ENCODE measurements around the gene CPEB2. TPM values are rescaled to one million over a fixed set of nuclear protein-coding genes. Genes with fewer than 3 reads are reported as not detected.

The CPEB2 gene
- total RNA-seq, 2 experiments from 2014 or later: 2.2 to 6.6 TPM

DNA sequence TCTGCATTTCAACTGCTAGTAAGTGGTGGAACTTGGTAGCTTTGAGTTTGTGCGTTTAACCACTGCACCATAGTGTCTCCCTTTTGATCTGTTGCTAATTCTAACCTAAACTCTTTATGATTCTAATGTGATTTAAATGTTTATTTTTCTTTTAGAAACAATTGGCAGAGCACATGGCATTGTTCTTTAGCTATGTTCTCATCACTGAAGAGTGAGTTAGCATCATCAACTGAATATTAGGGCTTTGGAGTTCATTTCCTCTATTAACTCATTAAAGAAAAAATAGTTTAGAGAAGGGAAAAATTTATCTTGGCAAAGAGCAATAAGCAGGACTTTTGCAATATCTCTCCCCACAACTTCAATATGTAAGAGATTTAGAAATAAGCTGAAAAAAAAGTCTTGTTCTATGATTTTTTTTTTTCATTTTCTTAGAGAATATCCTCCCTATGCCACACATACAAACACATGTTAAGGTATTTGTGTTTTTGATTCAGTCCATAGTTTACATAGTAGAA lies 25.7 kb downstream of the CPEB2 start:
- Histone ChIP-seq H2AFZ (ENCODE audit: low read length) (no peak overlapping the region), H3K9me2 (ENCODE audit: insufficient read depth, low read length) (no peaks in the 10 kb centered on the region), H3K4me1 (ENCODE audit: insufficient read depth, low read length, poor library complexity, severe bottlenecking) (no peaks in the 10 kb centered on the region), H4K20me1 (ENCODE audit: insufficient read depth, low read length) (no peaks in the 10 kb centered on the region), H3K79me2 (ENCODE audit: insufficient read depth, low read depth, low read length) (no peaks in the 10 kb centered on the region), H3K4me3 (ENCODE audit: low read depth, low read length, poor library complexity, severe bottlenecking) (no peak overlapping the region), H3K27ac (ENCODE audit: low read depth, low read length, poor library complexity, severe bottlenecking) (no peak overlapping the region), H3K4me2 (ENCODE audit: low read length) (no peak overlapping the region), H3K36me3 (ENCODE audit: insufficient read depth, low read length) (peaks cover 6% of the 10 kb centered on the region; the same call in 1 of the 2 replicates), H3K9me3 (ENCODE audit: low read length) (no peaks in the 10 kb centered on the region)
- BruUV-seq (replicated peaks): no TSS peak
- intact Hi-C loops (cut with micrococcal nuclease; ENCODE audit: unreplicated experiment): no loop called here
- no peak for DNase-seq (ENCODE audit: low spot score)
- POLR2A ChIA-PET: interaction anchor here (0.8 to 2.7 kb wide), 4 partner anchors 9 to 20 kb away, joined by 3 to 12 read pairs (median 3); no protein-coding TSS in a partner anchor
- CTCF ChIA-PET (ENCODE audit: unreplicated experiment): no interaction called here
- TF ChIP-seq, protein P1, sequence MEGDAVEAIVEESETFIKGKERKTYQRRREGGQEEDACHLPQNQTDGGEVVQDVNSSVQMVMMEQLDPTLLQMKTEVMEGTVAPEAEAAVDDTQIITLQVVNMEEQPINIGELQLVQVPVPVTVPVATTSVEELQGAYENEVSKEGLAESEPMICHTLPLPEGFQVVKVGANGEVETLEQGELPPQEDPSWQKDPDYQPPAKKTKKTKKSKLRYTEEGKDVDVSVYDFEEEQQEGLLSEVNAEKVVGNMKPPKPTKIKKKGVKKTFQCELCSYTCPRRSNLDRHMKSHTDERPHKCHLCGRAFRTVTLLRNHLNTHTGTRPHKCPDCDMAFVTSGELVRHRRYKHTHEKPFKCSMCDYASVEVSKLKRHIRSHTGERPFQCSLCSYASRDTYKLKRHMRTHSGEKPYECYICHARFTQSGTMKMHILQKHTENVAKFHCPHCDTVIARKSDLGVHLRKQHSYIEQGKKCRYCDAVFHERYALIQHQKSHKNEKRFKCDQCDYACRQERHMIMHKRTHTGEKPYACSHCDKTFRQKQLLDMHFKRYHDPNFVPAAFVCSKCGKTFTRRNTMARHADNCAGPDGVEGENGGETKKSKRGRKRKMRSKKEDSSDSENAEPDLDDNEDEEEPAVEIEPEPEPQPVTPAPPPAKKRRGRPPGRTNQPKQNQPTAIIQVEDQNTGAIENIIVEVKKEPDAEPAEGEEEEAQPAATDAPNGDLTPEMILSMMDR (conservative IDR thresholded peaks at IDR 0.05; ENCODE audit: low read length): no peak
- TF ChIP-seq EZH2phosphoT487 (IDR thresholded peaks at IDR 0.05; ENCODE audit: borderline replicate concordance, low read depth, low read length): no peak

DNA sequence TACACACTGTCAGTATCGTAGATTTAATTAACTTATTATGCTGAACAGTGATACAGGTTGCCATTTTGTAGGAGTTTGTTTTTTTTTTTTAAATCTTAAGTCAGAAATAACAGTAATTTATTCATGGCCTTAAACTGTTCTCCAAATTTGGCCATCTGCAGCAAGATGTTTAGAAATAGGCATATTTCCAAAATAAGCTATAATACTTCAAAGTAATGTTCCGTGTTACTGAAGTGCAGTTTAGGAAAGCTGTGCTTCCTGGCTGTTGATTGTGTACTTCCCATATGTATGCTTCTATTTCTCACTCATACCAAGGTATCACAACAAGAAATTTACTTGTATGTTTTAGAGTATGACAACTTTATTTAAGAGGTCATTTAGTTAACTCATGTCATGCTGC lies 28.9 kb downstream of the CPEB2 start:
- POLR2A ChIA-PET: interaction anchor here (0.6 kb wide), 1 partner anchor 1662 kb away, joined by 3 read pairs; no protein-coding TSS in a partner anchor
- no TSS peak for BruUV-seq (replicated peaks)
- TF ChIP-seq EZH2phosphoT487 (IDR thresholded peaks at IDR 0.05; ENCODE audit: borderline replicate concordance, low read depth, low read length): no peak
- TF ChIP-seq, protein P1 (conservative IDR thresholded peaks at IDR 0.05; ENCODE audit: low read length): no peak

DNA sequence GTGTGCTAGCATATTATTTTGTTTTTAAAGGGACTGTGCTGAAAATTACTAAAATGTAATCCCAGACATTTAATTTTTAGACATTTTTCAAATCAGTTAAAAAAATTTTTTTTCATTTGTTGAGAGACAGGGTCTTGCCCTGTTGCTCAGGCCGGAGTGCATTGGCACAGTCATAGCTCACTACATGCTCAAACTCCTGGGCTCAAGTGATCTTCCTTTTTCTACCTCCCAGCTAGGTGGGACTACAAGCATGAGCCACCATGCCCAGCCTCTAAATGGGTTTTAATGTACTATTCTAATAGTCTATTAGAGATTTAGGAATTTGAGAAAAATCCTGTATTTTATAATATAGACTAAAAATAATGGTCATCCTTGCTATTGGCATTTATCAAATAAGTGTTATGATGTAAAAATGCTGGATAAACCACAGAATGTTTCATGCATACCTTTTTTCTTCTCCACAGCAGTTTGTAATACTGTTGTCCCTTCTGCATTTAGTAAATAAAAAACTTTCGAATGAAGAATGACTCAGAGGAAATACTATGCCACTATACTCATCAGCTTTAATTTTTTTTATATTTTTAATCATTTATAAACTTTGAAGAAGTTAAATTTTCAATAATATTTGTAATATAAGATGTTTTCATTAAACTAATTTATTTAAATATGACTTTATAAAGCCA lies 29.9 kb downstream of the CPEB2 start:
- intact Hi-C loops (cut with micrococcal nuclease; ENCODE audit: unreplicated experiment): no loop called here
- Histone ChIP-seq H4K20me1 (ENCODE audit: insufficient read depth, low read length) (no peaks in the 10 kb centered on the region), H3K4me2 (ENCODE audit: low read length) (no peak overlapping the region), H3K4me3 (ENCODE audit: low read depth, low read length, poor library complexity, severe bottlenecking) (no peak overlapping the region), H3K9me3 (ENCODE audit: low read length) (no peaks in the 10 kb centered on the region), H3K4me1 (ENCODE audit: insufficient read depth, low read length, poor library complexity, severe bottlenecking) (no peaks in the 10 kb centered on the region), H3K36me3 (ENCODE audit: insufficient read depth, low read length) (peaks cover 16% of the 10 kb centered on the region), H2AFZ (ENCODE audit: low read length) (no peak overlapping the region), H3K9me2 (ENCODE audit: insufficient read depth, low read length) (no peaks in the 10 kb centered on the region), H3K27ac (ENCODE audit: low read depth, low read length, poor library complexity, severe bottlenecking) (no peak overlapping the region), H3K79me2 (ENCODE audit: insufficient read depth, low read depth, low read length) (no peaks in the 10 kb centered on the region)
- BruUV-seq (replicated peaks): no TSS peak
- POLR2A ChIA-PET: interaction anchor here (0.5 to 1.1 kb wide), 2 partner anchors 8 to 414 kb away, joined by 3 to 5 read pairs; no protein-coding TSS in a partner anchor
- TF ChIP-seq, protein P1 (conservative IDR thresholded peaks at IDR 0.05; ENCODE audit: low read length): no peak
- no peak for TF ChIP-seq EZH2phosphoT487 (IDR thresholded peaks at IDR 0.05; ENCODE audit: borderline replicate concordance, low read depth, low read length)
- no peak for DNase-seq (ENCODE audit: low spot score)
- CTCF ChIA-PET (ENCODE audit: unreplicated experiment): no interaction called here

More for the DNA sequence above, 28.9 kb downstream of the CPEB2 start:
- CTCF ChIA-PET (ENCODE audit: unreplicated experiment): no interaction called here
- H4K20me1 ChIP-seq (ENCODE audit: insufficient read depth, low read length): no peaks in the 10 kb centered on the region
- H3K4me2 ChIP-seq (ENCODE audit: low read length): no peak overlapping the region
- H3K9me3 ChIP-seq (ENCODE audit: low read length): no peaks in the 10 kb centered on the region
- no peak overlapping the region for H3K27ac ChIP-seq (ENCODE audit: low read depth, low read length, poor library complexity, severe bottlenecking)
- no peaks in the 10 kb centered on the region for H3K4me1 ChIP-seq (ENCODE audit: insufficient read depth, low read length, poor library complexity, severe bottlenecking)
- no peak for DNase-seq (ENCODE audit: low spot score)
- H2AFZ ChIP-seq (ENCODE audit: low read length): no peak overlapping the region
- no peaks in the 10 kb centered on the region for H3K79me2 ChIP-seq (ENCODE audit: insufficient read depth, low read depth, low read length)
- peaks cover 16% of the 10 kb centered on the region for H3K36me3 ChIP-seq (ENCODE audit: insufficient read depth, low read length)
- intact Hi-C loops (cut with micrococcal nuclease; ENCODE audit: unreplicated experiment): no loop called here
- H3K9me2 ChIP-seq (ENCODE audit: insufficient read depth, low read length): no peaks in the 10 kb centered on the region
- no peak overlapping the region for H3K4me3 ChIP-seq (ENCODE audit: low read depth, low read length, poor library complexity, severe bottlenecking)

All from OCI-LY7 (cell line).